HL-60/S4 (cell line): ENCODE results near the gene OLFML2A.
"Not testable (repeated sequence)": the region's sequence is repeated elsewhere in the genome, so short reads cannot be mapped to it uniquely, and the experiment has no call there.

ENCODE experiments used
- in situ Hi-C: fragments of 300-500 bp; cut with MboI; formaldehyde crosslinking; loops from 2 replicates; pipeline ENCODE4 v1.14.3; 2022; ENCODE audit warnings: low sequenced_read_pairs

OLFML2A gene

GRCh38 chr9:124776954-124777648 is at the start of gene OLFML2A:
Gene OLFML2A, plus strand, starts transcription at chr9:124777133. Its CDS starts 138 bp downstream, at chr9:124777271.
- in situ Hi-C loops: loop anchor here (10.0 kb wide), 1 partner anchor 598 kb away; no protein-coding TSS in a partner anchor

- in situ Hi-C loops: no loop called here
These were observed 46.2 kb upstream of the OLFML2A start for GRCh38 chr9:124730772-124731171.

GRCh38 chr9:124733964-124734740 is 42.8 kb upstream of the OLFML2A start:
- in situ Hi-C loops: no loop called here

GRCh38 chr9:124734741-124735083 is 42.2 kb upstream of the OLFML2A start:
- in situ Hi-C loops: not testable (repeated sequence)

- in situ Hi-C loops: no loop called here
These were observed 41.8 kb upstream of the OLFML2A start for GRCh38 chr9:124735121-124735520.

- in situ Hi-C loops: not testable (repeated sequence)
These were observed 38.9 kb upstream of the OLFML2A start for GRCh38 chr9:124738075-124738474.

- in situ Hi-C loops: no loop called here
These were observed 37.6 kb upstream of the OLFML2A start for GRCh38 chr9:124739360-124739759.

GRCh38 chr9:124741149-124741548 is 35.8 kb upstream of the OLFML2A start:
- in situ Hi-C loops: no loop called here

GRCh38 chr9:124741662-124742061 is 35.3 kb upstream of the OLFML2A start:
- in situ Hi-C loops: no loop called here

- in situ Hi-C loops: no loop called here
These were observed 34.0 kb upstream of the OLFML2A start for GRCh38 chr9:124742940-124743339.

- in situ Hi-C loops: no loop called here
These were observed 33.1 kb upstream of the OLFML2A start for GRCh38 chr9:124743686-124744348.

- in situ Hi-C loops: no loop called here
These were observed 29.9 kb upstream of the OLFML2A start for GRCh38 chr9:124747065-124747464.

- in situ Hi-C loops: no loop called here
These were observed 27.6 kb upstream of the OLFML2A start for GRCh38 chr9:124749284-124749683.

GRCh38 chr9:124749781-124750180 is 27.2 kb upstream of the OLFML2A start:
- in situ Hi-C loops: no loop called here

GRCh38 chr9:124752967-124753366 is 24.0 kb upstream of the OLFML2A start:
- in situ Hi-C loops: no loop called here

GRCh38 chr9:124754289-124754688 is 22.6 kb upstream of the OLFML2A start:
- in situ Hi-C loops: no loop called here

- in situ Hi-C loops: no loop called here
These were observed 21.9 kb upstream of the OLFML2A start for GRCh38 chr9:124755061-124755460.

GRCh38 chr9:124756011-124756410 is 20.9 kb upstream of the OLFML2A start:
- in situ Hi-C loops: no loop called here

- in situ Hi-C loops: no loop called here
These were observed 19.3 kb upstream of the OLFML2A start for GRCh38 chr9:124757616-124758015.

- in situ Hi-C loops: no loop called here
These were observed 18.9 kb upstream of the OLFML2A start for GRCh38 chr9:124758061-124758460.

- in situ Hi-C loops: no loop called here
These were observed 18.2 kb upstream of the OLFML2A start for GRCh38 chr9:124758691-124759090.

GRCh38 chr9:124759327-124759726 is 17.6 kb upstream of the OLFML2A start:
- in situ Hi-C loops: no loop called here
